ENCODE results near the gene FAM107B.

FAM107B gene

DNA sequence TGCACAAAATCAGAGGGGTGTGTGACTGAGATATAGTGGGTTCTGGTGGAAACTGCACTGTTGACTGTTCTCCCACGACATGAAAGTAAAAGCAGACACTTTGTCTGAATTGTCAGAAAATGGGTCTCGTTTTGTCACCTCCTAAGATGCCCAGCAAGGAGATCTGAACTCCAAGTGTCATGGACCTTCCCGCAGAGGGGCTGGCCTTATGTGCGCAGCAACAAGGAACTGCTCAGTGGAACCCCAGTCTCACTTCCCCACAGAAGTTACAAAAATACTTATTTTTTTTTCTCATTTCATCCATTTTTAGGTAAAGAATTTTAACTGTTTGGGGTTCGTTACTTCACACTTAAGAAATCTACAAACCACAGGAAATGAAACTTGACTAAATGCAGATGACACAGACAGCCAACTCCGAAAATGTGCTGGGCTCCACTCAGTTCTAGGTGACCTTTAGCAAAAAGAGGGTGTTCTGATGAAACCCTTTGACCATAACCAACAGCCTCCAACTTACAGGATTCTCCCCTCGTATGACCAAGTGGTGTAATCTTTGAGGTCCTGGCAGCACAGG, 115.0 kb downstream of the FAM107B start:
- no peak for TF ChIP-seq FOXM1 (IDR thresholded peaks at IDR 0.05; ENCODE audit: borderline replicate concordance, low read depth)
- TF ChIP-seq EGR1 (IDR thresholded peaks at IDR 0.05), result no peak
- TF ChIP-seq YY1 (IDR thresholded peaks at IDR 0.05; ENCODE audit: low read depth), result no peak
- TF ChIP-seq RAD21 (IDR thresholded peaks at IDR 0.05; ENCODE audit: low read depth), result no peak
- TF ChIP-seq, protein P1, sequence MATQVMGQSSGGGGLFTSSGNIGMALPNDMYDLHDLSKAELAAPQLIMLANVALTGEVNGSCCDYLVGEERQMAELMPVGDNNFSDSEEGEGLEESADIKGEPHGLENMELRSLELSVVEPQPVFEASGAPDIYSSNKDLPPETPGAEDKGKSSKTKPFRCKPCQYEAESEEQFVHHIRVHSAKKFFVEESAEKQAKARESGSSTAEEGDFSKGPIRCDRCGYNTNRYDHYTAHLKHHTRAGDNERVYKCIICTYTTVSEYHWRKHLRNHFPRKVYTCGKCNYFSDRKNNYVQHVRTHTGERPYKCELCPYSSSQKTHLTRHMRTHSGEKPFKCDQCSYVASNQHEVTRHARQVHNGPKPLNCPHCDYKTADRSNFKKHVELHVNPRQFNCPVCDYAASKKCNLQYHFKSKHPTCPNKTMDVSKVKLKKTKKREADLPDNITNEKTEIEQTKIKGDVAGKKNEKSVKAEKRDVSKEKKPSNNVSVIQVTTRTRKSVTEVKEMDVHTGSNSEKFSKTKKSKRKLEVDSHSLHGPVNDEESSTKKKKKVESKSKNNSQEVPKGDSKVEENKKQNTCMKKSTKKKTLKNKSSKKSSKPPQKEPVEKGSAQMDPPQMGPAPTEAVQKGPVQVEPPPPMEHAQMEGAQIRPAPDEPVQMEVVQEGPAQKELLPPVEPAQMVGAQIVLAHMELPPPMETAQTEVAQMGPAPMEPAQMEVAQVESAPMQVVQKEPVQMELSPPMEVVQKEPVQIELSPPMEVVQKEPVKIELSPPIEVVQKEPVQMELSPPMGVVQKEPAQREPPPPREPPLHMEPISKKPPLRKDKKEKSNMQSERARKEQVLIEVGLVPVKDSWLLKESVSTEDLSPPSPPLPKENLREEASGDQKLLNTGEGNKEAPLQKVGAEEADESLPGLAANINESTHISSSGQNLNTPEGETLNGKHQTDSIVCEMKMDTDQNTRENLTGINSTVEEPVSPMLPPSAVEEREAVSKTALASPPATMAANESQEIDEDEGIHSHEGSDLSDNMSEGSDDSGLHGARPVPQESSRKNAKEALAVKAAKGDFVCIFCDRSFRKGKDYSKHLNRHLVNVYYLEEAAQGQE (IDR thresholded peaks at IDR 0.05; ENCODE audit: low read depth), result no peak
- TF ChIP-seq, protein P2, sequence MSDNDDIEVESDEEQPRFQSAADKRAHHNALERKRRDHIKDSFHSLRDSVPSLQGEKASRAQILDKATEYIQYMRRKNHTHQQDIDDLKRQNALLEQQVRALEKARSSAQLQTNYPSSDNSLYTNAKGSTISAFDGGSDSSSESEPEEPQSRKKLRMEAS (IDR thresholded peaks at IDR 0.05), result no peak
- TF ChIP-seq TCF12 (IDR thresholded peaks at IDR 0.05; ENCODE audit: low read depth), result no peak
- TF ChIP-seq, protein P3, sequence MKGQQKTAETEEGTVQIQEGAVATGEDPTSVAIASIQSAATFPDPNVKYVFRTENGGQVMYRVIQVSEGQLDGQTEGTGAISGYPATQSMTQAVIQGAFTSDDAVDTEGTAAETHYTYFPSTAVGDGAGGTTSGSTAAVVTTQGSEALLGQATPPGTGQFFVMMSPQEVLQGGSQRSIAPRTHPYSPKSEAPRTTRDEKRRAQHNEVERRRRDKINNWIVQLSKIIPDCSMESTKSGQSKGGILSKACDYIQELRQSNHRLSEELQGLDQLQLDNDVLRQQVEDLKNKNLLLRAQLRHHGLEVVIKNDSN (IDR thresholded peaks at IDR 0.05), result no peak
- no peak for TF ChIP-seq ZBTB7A (IDR thresholded peaks at IDR 0.05; ENCODE audit: low read depth)
- TF ChIP-seq TEAD4 (IDR thresholded peaks at IDR 0.05), result no peak
- TF ChIP-seq CREB1 (IDR thresholded peaks at IDR 0.05; ENCODE audit: low read depth), result no peak
- TF ChIP-seq EP300 (IDR thresholded peaks at IDR 0.05; ENCODE audit: borderline replicate concordance), result no peak
- TF ChIP-seq TAF1 (IDR thresholded peaks at IDR 0.05; ENCODE audit: low read depth), result no peak
- TF ChIP-seq CEBPB (IDR thresholded peaks at IDR 0.05), result no peak
- no peak for TF ChIP-seq NFIC (IDR thresholded peaks at IDR 0.05)

DNA sequence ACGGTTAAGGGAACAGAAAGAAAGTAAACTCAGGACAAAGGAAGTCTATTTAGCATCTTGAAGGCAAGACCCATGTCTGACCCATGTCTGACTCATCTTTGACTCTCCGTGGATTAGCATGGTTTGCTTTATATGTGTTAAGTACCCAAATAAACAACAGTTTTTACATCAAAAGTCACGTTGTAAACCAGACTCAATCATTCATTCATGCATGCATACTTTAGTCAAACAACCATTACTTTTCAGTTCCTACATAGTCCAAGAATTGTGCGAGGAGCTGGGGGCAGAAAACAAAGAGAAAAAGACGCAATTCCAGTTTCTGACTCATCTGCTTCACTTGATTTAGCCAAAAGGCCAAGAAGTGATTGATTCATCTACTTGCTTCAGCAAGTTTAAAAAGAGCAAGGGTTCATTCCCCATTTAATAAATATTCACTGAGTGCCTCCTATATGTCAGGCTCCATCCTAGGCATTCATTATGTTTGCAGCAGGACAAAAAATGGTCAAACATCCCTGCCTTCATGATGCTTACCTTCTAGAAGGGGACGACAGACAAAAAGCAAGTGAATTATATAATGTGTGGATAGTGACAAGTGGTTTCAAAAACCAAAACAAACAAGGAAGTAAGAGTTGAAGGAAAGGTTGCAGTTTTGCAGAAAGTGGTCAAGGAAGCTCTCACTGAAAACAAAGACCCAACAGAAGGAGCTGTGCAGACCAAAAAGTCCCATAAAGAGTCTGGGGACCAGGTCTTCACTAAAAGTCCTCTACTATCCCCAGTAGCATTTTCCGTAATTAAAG, 116.2 kb downstream of the FAM107B start:
- TF ChIP-seq TCF12 (IDR thresholded peaks at IDR 0.05; ENCODE audit: low read depth), result no peak
- TF ChIP-seq YY1 (IDR thresholded peaks at IDR 0.05; ENCODE audit: low read depth), result no peak
- TF ChIP-seq CREB1 (IDR thresholded peaks at IDR 0.05; ENCODE audit: low read depth), result no peak
- TF ChIP-seq NFIC (IDR thresholded peaks at IDR 0.05), result no peak
- TF ChIP-seq EP300 (IDR thresholded peaks at IDR 0.05; ENCODE audit: borderline replicate concordance), result no peak
- no peak for TF ChIP-seq TAF1 (IDR thresholded peaks at IDR 0.05; ENCODE audit: low read depth)
- no peak for TF ChIP-seq FOXM1 (IDR thresholded peaks at IDR 0.05; ENCODE audit: borderline replicate concordance, low read depth)
- TF ChIP-seq ZBTB7A (IDR thresholded peaks at IDR 0.05; ENCODE audit: low read depth), result no peak
- TF ChIP-seq, protein P2 (IDR thresholded peaks at IDR 0.05), result no peak
- no peak for TF ChIP-seq TEAD4 (IDR thresholded peaks at IDR 0.05)
- no peak for TF ChIP-seq RAD21 (IDR thresholded peaks at IDR 0.05; ENCODE audit: low read depth)
- TF ChIP-seq, protein P1 (IDR thresholded peaks at IDR 0.05; ENCODE audit: low read depth), result no peak

DNA sequence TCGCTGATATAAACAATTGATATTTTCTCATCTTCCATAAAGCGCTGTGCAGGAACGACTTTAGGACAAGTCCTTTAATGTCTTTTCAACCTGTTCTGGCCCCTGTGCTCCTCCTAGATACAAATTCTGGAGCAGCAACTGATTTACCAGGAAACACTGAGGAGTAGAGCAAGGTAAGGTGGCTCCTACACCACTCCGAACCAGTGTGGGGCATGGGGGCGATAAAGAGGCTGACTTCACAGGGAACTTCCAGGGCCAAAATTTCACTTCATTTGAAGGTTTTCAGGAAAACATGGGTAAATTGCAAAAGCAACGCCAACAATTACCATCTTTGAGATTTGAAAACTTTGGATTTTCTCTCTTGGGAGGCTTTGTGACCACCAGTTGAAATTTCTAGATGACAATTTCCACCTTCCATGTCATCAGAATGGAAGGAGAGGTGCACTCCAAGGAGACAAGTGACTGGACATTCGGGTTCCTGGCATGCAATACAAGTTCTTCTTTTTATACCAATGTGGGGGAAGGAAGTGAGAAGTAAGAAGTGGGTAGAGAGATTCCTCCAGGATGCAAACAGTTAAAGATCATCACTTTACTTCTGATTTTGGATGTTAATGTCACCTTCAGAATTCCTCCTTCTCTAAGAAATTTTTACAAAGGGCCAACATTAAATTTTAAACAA, 118.5 kb downstream of the FAM107B start:
- TF ChIP-seq, protein P1 (IDR thresholded peaks at IDR 0.05; ENCODE audit: low read depth), result no peak
- TF ChIP-seq NFIC (IDR thresholded peaks at IDR 0.05), result no peak
- TF ChIP-seq EGR1 (IDR thresholded peaks at IDR 0.05), result no peak
- TF ChIP-seq, protein P3 (IDR thresholded peaks at IDR 0.05), result no peak
- TF ChIP-seq TEAD4 (IDR thresholded peaks at IDR 0.05), result no peak
- no peak for TF ChIP-seq YY1 (IDR thresholded peaks at IDR 0.05; ENCODE audit: low read depth)
- TF ChIP-seq TCF12 (IDR thresholded peaks at IDR 0.05; ENCODE audit: low read depth), result no peak
- no peak for TF ChIP-seq RAD21 (IDR thresholded peaks at IDR 0.05; ENCODE audit: low read depth)
- TF ChIP-seq, protein P2 (IDR thresholded peaks at IDR 0.05), result no peak
- TF ChIP-seq ZBTB7A (IDR thresholded peaks at IDR 0.05; ENCODE audit: low read depth), result no peak
